GM10248 (cell line): Measurements from ENCODE around the gene MTHFD1L.

Experiments used
- CTCF ChIA-PET: fragments of 300-600 bp; sonication (Branson Sonifier 250); formaldehyde crosslinking; extraction: SDS; loops from one replicate; lab custom pipeline; 2021; ENCODE audit warnings: antibody characterized with exemption; lab: Yijun Ruan, JAX
- POLR2A ChIA-PET: fragments of 350-650 bp; sonication (Branson Sonifier 250); formaldehyde crosslinking; extraction: SDS; loops from one replicate; lab custom pipeline; 2020; ENCODE audit warnings: antibody characterized with exemption; lab: Yijun Ruan, JAX
- DNase-seq: peaks from one replicate; pipeline ENCODE4 v3.0.0; 2012; ENCODE audit errors: extremely low spot score
- CTCF ChIP-seq: IDR thresholded peaks from 2 replicates; pipeline ENCODE4 v1.5.1; 2012; ENCODE audit warnings: mild to moderate bottlenecking, low read depth; ENCODE audit errors: extremely low read depth, missing control alignments, control extremely low read depth

Gene MTHFD1L

GRCh38 chr6:150967910-150968309, 102.4 kb downstream of the MTHFD1L start:
- ChIA-PET POLR2A (no interaction called here), CTCF (interaction anchor here (1.8 kb wide), 1 partner anchor 46 kb away, joined by 5 read pairs; no protein-coding TSS in a partner anchor)
- DNase-seq: no peak
- no peak for TF ChIP-seq CTCF

- ChIA-PET POLR2A (no interaction called here), CTCF (interaction anchor here (1.7 kb wide), 1 partner anchor 78 kb away, joined by 4 read pairs; no protein-coding TSS in a partner anchor)
- TF ChIP-seq CTCF: no peak
- no peak for DNase-seq
Observed at GRCh38 chr6:150969901-150970300, 104.4 kb downstream of the MTHFD1L start.

GRCh38 chr6:150971219-150971618, 105.7 kb downstream of the MTHFD1L start:
- DNase-seq: no peak
- POLR2A ChIA-PET: no interaction called here
- no peak for TF ChIP-seq CTCF
- CTCF ChIA-PET: interaction anchor here (1.7 to 1.9 kb wide), 3 partner anchors 8 to 353 kb away, joined by 4 read pairs; no protein-coding TSS in a partner anchor

- POLR2A ChIA-PET: no interaction called here
- CTCF ChIA-PET: interaction anchor here (0.7 to 1.3 kb wide), 2 partner anchors 19 to 35 kb away, joined by 3 to 4 read pairs; no protein-coding TSS in a partner anchor
- no peak for TF ChIP-seq CTCF
- DNase-seq: no peak
Observed at GRCh38 chr6:150975136-150975535, 109.6 kb downstream of the MTHFD1L start.

GRCh38 chr6:150977281-150977680, 111.8 kb downstream of the MTHFD1L start:
- POLR2A ChIA-PET: no interaction called here

GRCh38 chr6:150978624-150979023, 113.1 kb downstream of the MTHFD1L start:
- TF ChIP-seq CTCF: no peak
- no peak for DNase-seq
- ChIA-PET CTCF (interaction anchor here (1.3 to 2.3 kb wide), 5 partner anchors 26 to 346 kb away, joined by 3 to 7 read pairs (median 4); no protein-coding TSS in a partner anchor), POLR2A (no interaction called here)

More at GRCh38 chr6:150977281-150977680, 111.8 kb downstream of the MTHFD1L start:
- CTCF ChIA-PET: interaction anchor here (1.8 kb wide), 1 partner anchor 37 kb away, joined by 4 read pairs; no protein-coding TSS in a partner anchor
- DNase-seq: no peak
- TF ChIP-seq CTCF: no peak
